Activated CD4-positive, alpha-beta T cell treated with anti-CD3 and anti-CD28 coated beads for 48 hours (primary cell): Measurements from ENCODE around the gene SGMS1.
"Not testable (repeated sequence)": the region's sequence is repeated elsewhere in the genome, so short reads cannot be mapped to it uniquely, and the experiment has no call there.

Source experiments
- DNase-seq: peaks from one replicate; pipeline ENCODE4 v3.0.0-alpha.2; 2020

SGMS1 gene

DNA sequence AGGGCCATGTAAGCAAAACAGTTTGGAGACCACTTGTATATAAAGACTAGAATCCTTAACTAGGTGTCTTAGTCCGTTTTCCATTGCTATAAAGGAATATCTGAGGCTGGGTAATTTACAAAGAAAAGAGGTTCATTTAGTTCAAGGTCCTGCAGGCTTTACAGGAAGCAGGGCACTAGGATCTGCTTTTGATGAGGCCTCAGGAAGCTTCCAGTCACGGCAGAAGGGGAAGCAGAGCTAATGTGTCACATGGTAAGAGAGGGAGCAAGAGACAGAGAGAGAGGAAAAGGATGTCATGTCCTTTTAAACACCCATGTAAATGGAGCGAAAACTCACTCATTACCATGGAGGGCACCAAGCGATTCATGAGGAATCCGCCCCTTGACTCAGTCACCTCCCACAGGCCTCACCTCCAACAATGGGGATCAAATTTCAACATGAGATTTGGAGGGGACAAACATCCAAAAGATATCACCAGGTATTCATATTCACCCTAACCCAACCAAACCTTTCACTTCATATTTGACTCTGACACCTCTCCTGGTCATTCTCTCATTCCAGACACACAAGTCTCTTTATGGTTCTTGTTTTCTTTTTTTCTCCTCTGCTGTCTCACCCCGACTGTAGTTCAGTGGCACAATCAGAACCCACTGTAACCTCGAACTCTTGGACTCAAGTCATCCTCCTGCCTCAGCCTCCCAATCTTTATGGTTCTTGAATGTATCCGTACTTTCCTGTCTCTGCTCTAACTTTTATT is 342.4 kb downstream of the SGMS1 start:
- no peak for DNase-seq

DNA sequence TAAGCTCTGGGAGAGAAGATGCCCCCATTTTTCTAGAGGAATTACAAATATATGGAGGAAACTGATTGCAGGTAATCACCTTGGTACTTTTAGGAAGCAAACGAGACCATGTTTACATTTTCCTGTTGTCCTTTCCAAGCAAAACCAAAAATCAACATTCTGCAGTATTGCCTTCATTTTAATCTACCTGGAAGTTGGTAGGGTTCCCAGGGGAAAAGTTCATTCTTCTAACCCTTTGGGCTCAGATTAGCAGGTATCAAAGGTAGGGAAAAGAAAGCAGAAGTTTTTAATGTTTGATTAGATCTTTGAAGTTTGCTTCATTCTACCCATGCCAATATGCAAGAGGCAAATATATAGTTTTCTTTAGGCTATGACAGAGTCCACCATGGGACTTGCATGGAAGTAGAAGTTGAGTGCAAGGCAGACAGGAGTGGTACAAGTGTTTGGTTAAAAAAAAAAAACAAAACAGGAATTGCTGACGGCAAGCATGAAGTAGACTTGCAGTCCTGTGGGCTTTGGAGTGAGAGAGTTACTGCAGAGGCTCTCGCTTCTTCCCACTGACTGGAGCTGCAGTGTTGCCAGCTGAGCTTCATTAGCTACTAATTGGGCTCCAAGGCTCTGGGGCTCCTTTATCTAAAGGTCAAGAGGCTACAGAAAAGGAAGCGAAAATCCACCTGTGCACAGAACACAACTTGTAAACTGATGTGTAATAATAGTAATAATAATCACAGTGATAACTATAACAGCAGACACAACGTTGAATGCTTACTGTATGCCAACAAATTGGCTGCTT is 343.5 kb downstream of the SGMS1 start:
- DNase-seq, result no peak

DNA sequence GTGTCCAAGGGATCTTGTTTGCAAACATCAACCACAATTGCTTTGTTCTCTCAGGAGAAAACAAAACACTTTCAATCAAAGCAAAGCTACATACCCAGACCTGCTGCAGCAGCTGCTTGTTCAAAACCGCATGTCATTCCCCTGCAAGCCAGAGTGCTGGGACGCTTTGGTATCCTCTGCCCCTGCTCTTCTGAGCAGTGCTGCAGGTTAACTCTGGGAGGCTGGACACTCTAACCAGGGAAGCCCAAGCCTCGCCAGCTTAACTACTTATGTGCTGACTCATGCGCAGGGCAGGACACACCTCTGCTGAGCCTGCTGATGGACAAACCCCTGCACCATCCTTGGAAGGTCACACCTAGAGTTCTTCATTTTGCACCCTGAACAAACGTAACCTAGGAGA is 344.3 kb downstream of the SGMS1 start:
- no peak for DNase-seq

DNA sequence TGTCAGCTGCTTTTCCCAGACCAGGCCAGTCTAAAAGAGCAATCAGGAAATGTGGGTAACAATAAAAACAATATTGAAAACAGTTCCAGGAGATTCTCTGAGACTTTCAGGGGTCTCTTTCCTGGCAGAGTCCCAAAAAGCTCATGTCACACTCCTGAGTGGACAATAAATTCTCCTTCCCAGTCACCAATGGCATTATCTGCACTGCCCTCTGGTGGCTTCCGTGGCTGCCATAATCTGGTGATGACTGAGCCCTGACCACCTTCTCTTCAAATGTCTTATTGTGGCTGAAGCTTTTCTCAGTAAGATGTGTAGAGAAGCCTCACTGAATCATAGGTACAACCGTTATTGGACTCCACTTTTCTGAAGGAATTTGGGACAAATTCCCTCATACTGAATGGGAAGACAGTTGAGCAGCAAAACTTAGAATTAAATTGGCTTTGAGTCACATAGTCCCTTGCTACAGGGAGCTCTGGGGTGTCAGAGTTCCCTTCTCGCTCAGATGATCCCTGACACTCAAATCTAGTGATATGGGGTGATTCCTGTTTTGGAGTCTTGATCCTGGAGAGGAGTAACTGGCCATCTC is 348.0 kb downstream of the SGMS1 start:
- DNase-seq, result peak; percentile 48

DNA sequence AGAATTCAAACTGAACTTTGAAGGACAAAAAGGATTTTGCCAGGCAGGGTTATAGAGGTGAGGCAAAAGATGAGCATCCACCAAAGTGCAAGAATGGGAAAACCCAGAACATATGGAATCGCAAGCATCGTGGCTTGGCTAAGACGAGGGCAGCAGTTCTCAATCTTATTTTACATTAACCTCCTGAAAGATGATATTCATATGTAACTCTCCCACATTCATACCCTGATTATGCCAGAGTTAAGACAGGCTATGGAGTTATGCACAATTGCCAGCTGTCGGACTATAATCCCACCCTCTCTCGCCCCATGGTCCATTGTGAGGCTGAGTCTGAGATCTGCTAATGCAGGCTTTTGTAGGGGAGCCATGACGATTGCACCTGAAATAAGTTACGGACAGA is 351.2 kb downstream of the SGMS1 start:
- DNase-seq, result no peak

DNA sequence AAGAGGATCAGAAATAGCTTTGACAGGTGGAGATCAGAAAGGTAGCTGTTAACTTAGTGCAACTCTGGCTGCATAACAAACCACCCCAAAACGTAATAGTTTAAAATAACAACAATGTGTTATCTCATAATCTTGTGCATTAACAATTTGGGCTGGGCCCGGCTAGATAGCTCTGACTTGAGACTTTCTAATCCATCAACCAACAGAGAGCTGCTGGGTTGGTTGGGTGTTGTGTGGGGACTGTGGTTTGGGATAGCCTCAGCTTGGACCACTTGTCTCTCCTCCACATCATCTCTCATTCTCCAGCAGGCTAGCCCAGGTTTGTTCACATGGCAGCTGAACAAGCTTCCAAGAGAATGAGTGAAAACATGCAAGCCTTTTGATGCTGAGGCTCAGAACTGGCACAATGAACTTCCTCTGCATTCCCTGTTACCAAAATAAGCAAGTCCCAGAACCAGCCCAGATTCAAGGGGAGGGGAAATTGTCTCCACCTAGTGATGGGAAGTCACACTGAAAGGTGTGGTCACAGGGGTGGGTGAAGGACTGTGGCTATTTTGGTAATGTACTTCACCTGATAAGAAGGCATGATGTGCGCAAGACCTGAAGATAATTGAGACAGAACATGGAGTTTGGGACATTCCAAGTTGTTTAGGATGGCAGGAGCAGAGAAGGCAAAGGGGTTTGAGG is 352.0 kb downstream of the SGMS1 start:
- no peak for DNase-seq

DNA sequence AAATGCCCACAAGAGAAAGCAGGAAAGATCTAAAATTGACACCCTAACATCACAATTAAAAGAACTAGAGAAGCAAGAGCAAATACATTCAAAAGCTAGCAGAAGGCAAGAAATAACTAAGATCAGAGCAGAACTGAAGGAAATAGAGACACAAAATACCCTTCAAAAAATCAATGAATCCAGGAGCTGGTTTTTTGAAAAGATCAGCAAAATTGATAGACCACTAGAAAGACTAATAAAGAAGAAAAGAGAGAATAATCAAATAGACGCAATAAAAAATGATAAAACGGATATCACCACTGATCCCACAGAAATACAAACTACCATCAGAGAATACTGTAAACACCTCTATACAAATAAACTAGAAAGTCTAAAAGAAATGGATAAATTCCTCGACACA is 355.9 kb downstream of the SGMS1 start:
- DNase-seq, result not testable (repeated sequence)

DNA sequence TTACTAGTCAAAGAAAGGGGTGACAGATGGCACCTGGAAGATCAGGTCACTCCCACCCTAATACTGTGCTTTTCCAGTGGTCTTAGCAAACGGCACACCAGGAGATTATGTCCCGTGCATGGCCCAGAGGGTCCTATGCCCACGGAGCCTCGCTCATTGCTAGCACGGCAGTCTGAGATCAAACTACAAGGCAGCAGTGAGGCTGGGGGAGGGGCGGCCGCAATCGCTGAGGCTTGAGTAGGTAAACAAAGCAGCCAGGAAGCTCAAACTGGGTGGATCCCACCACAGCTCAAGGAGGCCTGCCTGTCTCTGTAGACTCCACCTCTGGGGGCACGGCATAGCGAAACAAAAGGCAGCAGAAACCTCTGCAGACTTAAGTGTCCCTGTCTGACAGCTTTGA is 361.1 kb downstream of the SGMS1 start:
- not testable (repeated sequence) for DNase-seq

DNA sequence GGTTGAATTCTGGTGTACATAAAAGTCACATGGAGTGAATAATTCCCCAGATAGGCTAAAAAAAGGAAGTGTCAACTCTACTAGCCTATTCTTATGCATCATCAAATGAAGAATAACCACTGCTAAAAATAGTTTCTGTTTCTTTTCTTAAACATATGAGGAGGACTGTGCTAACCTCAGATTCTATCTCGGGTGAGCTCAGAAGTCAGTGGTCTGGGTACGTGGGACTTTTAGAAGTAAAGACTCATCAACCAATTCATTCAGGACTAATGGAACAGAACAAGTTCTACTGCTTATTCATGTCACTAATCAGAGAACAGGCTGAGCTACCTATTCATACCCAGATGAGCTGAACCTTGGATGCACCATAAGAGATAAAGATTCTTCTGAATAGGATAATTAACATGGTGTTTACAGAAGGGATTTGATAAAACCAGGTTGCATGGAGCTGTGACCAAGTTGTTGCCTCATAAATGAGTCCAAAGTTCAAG is 362.9 kb downstream of the SGMS1 start:
- peak; percentile 19 for DNase-seq
